AG04450 (cell line): ENCODE data around the gene MRLN. TPM values are rescaled to one million over a fixed set of nuclear protein-coding genes. Genes with fewer than 3 reads are reported as not detected.

ENCODE experiments used
- CTCF ChIA-PET: fragments of 300-600, 350-600 bp; formaldehyde crosslinking; extraction: SDS; loops from one replicate; lab custom pipeline; 2022; ENCODE audit warnings: antibody characterized with exemption, inconsistent platforms; lab: Charles Lee
- POLR2A ChIA-PET: fragments of 350-600 bp; formaldehyde crosslinking; extraction: SDS; loops from one replicate; lab custom pipeline; 2021; ENCODE audit warnings: antibody characterized with exemption, inconsistent platforms; lab: Yijun Ruan, JAX
- DNase-seq: peaks from one replicate; pipeline ENCODE4 v3.0.0-alpha.2; 2011; ENCODE audit warnings: low read depth, low spot score
- H3K27ac ChIP-seq: one replicate; pipeline ENCODE4 v1.5.1; 2012; ENCODE audit warnings: low read depth, low read length, control low read depth
- H3K27me3 ChIP-seq: one replicate; pipeline ENCODE4 v1.6.0; 2012; ENCODE audit warnings: low read length; ENCODE audit not compliant: control insufficient read depth, insufficient read depth
- H3K4me3 ChIP-seq: 2 replicates; pipeline ENCODE4 v1.5.1; 2011; ENCODE audit warnings: mild to moderate bottlenecking, low read depth, low read length, control low read depth
- H3K9me3 ChIP-seq: 2 replicates; pipeline ENCODE4 v1.5.1; 2012; ENCODE audit warnings: low read length; ENCODE audit not compliant: control insufficient read depth, insufficient read depth
- polyA minus RNA-seq: library from RNA; depleted of rRNA, polyadenylated mRNA; stranded (reverse); fragments of >200 nt; gene quantifications from 2 replicates; pipeline ENCODE4 v1.2.3, GENCODE V29; 2011; rRNA and poly(A)+ RNA removed
- polyA plus RNA-seq: library from polyadenylated mRNA; depleted of rRNA; stranded (reverse); fragments of >200 nt; gene quantifications from 2 replicates; pipeline ENCODE4 v1.2.3, GENCODE V29; 2011; rRNA removed
- TF ChIP-seq, protein P1 (sequence below): IDR thresholded peaks from 2 replicates; pipeline ENCODE4 v1.5.1; 2011; ENCODE audit warnings: low read depth, low read length, control low read depth, inconsistent platforms

The MRLN gene
- not detected in 2 replicates for polyA plus RNA-seq
- not detected in 2 replicates for polyA minus RNA-seq

- H3K27me3 ChIP-seq: peaks cover 3% of the 10 kb centered on the region
- ChIA-PET CTCF (interaction anchor here (0.7 kb wide), 1 partner anchor 19 kb away, joined by 8 read pairs; no protein-coding TSS in a partner anchor), POLR2A (no interaction called here)
- no peaks in the 10 kb centered on the region for H3K9me3 ChIP-seq
- no peak within 1 kb of the TSS for H3K4me3 ChIP-seq
- TF ChIP-seq, protein P1, sequence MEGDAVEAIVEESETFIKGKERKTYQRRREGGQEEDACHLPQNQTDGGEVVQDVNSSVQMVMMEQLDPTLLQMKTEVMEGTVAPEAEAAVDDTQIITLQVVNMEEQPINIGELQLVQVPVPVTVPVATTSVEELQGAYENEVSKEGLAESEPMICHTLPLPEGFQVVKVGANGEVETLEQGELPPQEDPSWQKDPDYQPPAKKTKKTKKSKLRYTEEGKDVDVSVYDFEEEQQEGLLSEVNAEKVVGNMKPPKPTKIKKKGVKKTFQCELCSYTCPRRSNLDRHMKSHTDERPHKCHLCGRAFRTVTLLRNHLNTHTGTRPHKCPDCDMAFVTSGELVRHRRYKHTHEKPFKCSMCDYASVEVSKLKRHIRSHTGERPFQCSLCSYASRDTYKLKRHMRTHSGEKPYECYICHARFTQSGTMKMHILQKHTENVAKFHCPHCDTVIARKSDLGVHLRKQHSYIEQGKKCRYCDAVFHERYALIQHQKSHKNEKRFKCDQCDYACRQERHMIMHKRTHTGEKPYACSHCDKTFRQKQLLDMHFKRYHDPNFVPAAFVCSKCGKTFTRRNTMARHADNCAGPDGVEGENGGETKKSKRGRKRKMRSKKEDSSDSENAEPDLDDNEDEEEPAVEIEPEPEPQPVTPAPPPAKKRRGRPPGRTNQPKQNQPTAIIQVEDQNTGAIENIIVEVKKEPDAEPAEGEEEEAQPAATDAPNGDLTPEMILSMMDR: no peak
- no peak within 1 kb of the TSS for H3K27ac ChIP-seq
- DNase-seq: no peak
Observed at GRCh38 chr10:59753267-59753666, at the start of gene MRLN. MRLN (minus strand) TSS chr10:59753455.

DNA sequence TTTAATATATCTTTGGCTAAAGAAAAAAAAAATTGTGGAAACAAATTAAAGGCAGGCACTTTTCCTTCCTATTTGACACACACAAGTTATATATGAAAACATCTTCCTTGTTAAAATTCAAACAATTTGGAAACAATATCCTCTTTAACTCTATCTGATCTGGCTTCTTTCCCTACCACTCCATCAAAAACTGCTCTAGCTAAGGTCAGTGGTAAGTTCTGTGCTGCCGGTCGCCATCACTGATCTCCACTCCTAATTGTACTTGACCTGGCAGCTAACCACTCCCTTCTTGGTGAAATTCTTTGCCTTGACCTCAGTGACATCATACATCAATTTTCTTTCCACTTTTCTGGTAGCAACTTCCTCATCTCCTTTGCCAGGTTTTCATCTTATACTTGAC lies 47.9 kb upstream of the MRLN start:
- TF ChIP-seq, protein P1: no peak
- H3K27ac ChIP-seq: no peak overlapping the region
- no peak for DNase-seq
- H3K9me3 ChIP-seq: no peaks in the 10 kb centered on the region
- H3K27me3 ChIP-seq: no peaks in the 10 kb centered on the region
- CTCF ChIA-PET: interaction anchor here (1.2 kb wide), 1 partner anchor 29 kb away, joined by 4 read pairs; no protein-coding TSS in a partner anchor
- H3K4me3 ChIP-seq: no peak overlapping the region
- POLR2A ChIA-PET: no interaction called here

GRCh38 chr10:59799421-59799820 lies 46.2 kb upstream of the MRLN start:
- Histone ChIP-seq H3K27ac (no peak overlapping the region), H3K4me3 (no peak overlapping the region), H3K27me3 (no peaks in the 10 kb centered on the region), H3K9me3 (no peaks in the 10 kb centered on the region)
- TF ChIP-seq, protein P1: no peak
- POLR2A ChIA-PET: no interaction called here
- CTCF ChIA-PET: interaction anchor here (1.3 kb wide), 1 partner anchor 31 kb away, joined by 3 read pairs; no protein-coding TSS in a partner anchor
- DNase-seq: no peak

DNA sequence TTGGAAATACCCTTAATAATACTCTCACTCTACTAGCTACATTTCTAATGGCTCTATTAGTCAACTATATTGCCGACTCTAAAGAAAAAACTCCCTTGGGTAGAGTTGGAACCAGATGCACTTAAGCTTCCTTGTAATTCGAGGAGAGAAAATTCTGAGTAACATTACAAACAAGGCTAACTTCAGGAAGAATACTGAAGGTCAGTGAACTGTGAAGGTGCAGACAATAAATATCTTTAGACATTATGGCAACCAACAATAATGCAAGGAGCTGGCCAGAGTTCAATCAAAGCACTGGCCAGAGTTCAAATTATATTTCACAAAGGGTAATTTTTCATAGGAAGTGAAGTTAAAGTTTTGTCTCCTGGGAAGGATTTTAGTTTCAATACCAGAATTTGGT lies 40.7 kb upstream of the MRLN start:
- Histone ChIP-seq H3K27me3 (no peaks in the 10 kb centered on the region), H3K9me3 (no peaks in the 10 kb centered on the region), H3K27ac (no peak overlapping the region), H3K4me3 (no peak overlapping the region)
- CTCF ChIA-PET: interaction anchor here (0.9 to 2.7 kb wide), 2 partner anchors 15 to 37 kb away, joined by 3 to 10 read pairs; no protein-coding TSS in a partner anchor
- no peak for DNase-seq
- TF ChIP-seq, protein P1: no peak
- POLR2A ChIA-PET: no interaction called here

DNA sequence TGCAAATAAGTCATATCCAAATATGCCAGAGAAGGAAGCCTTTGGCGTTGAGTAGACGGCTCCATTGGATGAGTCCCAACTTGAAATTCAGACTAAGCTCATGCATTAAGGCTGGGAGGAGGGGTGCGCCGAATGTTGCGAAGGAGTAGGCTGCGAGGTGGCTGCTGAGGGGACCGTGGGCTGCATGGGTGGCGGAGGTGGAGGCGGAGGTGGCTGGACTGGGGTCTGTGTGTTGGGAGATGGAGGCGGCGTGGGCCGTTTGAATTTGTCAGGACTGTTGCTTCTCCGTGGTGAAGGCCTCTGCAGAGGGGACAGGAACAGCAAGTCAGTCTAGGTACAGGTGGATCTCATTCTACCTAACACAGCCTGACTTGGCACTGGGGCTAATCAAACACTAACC lies 39.6 kb upstream of the MRLN start:
- POLR2A ChIA-PET: no interaction called here
- Histone ChIP-seq H3K4me3 (no peak overlapping the region), H3K9me3 (no peaks in the 10 kb centered on the region), H3K27me3 (no peaks in the 10 kb centered on the region), H3K27ac (no peak overlapping the region)
- TF ChIP-seq, protein P1: no peak
- CTCF ChIA-PET: interaction anchor here (0.6 to 2.7 kb wide), 2 partner anchors 38 to 154 kb away, joined by 3 to 10 read pairs; no protein-coding TSS in a partner anchor
- no peak for DNase-seq
